SK-N-SH (cell line): ENCODE results near the gene P2RX5.

ENCODE experiments used
- CTCF ChIP-seq: fragments of 200-600 bp; sonication (generic); IDR thresholded peaks from 2 replicates; pipeline ENCODE4 v1.6.1; 2017; ENCODE audit warnings: antibody characterized with exemption, mild to moderate bottlenecking, moderate library complexity
- EP300 ChIP-seq, 2 experiments: IDR thresholded peaks; 2 replicates each; pipeline versions ENCODE4 v1.4.0 to v1.6.1; 2012; ENCODE audit warnings: borderline replicate concordance in 1 of 2, low read depth in 1 of 2, low read length in 1 of 2
- GATA2 ChIP-seq: sonication (generic); formaldehyde crosslinking; IDR thresholded peaks from 2 replicates; pipeline ENCODE4 v1.5.0; 2020; ENCODE audit warnings: mild to moderate bottlenecking, missing genetic modification reagents
- POLR2AphosphoS5 ChIP-seq: IDR thresholded peaks from 2 replicates; pipeline ENCODE4 v1.6.1; 2012; ENCODE audit warnings: low read depth, low read length
- REST ChIP-seq: IDR thresholded peaks from 2 replicates; pipeline ENCODE4 v1.6.1; 2012; ENCODE audit warnings: mild to moderate bottlenecking, low read depth, low read length, moderate library complexity

GRCh38 chr17:3658784-3659449, 37.0 kb downstream of the P2RX5 start:
- TF ChIP-seq EP300 (IDR thresholded peaks at IDR 0.05; ENCODE audit: borderline replicate concordance in 1 of 2, low read depth in 1 of 2, low read length in 1 of 2) (no peak), POLR2AphosphoS5 (no peak), REST (no peak), CTCF (no peak), GATA2 (no peak)
